Immature natural killer cell (primary cell): ENCODE results near the gene RBBP8NL. TPM values are rescaled to one million over a fixed set of nuclear protein-coding genes. Genes with fewer than 3 reads are reported as not detected.
"Not testable (repeated sequence)": the region's sequence is repeated elsewhere in the genome, so short reads cannot be mapped to it uniquely, and the experiment has no call there.

Experiments
- DNase-seq, 3 donors: peaks; one replicate each; pipeline ENCODE4 v3.0.0; 2022; ENCODE audit warnings: mixed read lengths in 1 of 3
- H3K27ac Mint-ChIP-seq, 6 donors: one replicate each; pipeline ENCODE4 v1.8.0; 2020; ENCODE audit warnings: mixed read lengths in 6 of 6, mild to moderate bottlenecking in 5 of 6, inconsistent platforms in 4 of 6, moderate library complexity in 3 of 6
- H3K27me3 Mint-ChIP-seq, 3 donors: one replicate each; pipeline ENCODE4 v1.8.0; 2020 to 2021; ENCODE audit warnings: low read depth in 3 of 3, mild to moderate bottlenecking in 3 of 3, mixed read lengths in 3 of 3, moderate library complexity in 3 of 3, inconsistent platforms in 1 of 3
- H3K36me3 Mint-ChIP-seq, 3 donors: one replicate each; pipeline ENCODE4 v1.8.0; 2020; ENCODE audit warnings: mixed read lengths in 3 of 3, inconsistent platforms in 2 of 3, mild to moderate bottlenecking in 2 of 3
- H3K4me1 Mint-ChIP-seq, 2 donors: one replicate each; pipeline ENCODE4 v1.8.0; 2020; ENCODE audit warnings: inconsistent platforms in 2 of 2, mild to moderate bottlenecking in 2 of 2, mixed read lengths in 2 of 2, moderate library complexity in 1 of 2
- H3K4me3 Mint-ChIP-seq, 5 donors: one replicate each; pipeline ENCODE4 v1.8.0; 2020; ENCODE audit warnings: mild to moderate bottlenecking in 5 of 5, mixed read lengths in 5 of 5, inconsistent platforms in 3 of 5, moderate library complexity in 3 of 5
- H3K9me3 Mint-ChIP-seq, 6 donors: one replicate each; pipeline ENCODE4 v1.8.0; 2020; ENCODE audit warnings: mild to moderate bottlenecking in 6 of 6, mixed read lengths in 6 of 6, inconsistent platforms in 4 of 6, moderate library complexity in 3 of 6
- polyA plus RNA-seq, 3 donors: library from polyadenylated mRNA; unstranded; fragments of 300-500 nt; fragmentation: Illumina TruSeq; gene quantifications; one replicate each; pipeline ENCODE4 v1.2.3, GENCODE V29; 2021

Gene RBBP8NL
- polyA plus RNA-seq, 3 donors from 2014 or later, result not detected

DNA sequence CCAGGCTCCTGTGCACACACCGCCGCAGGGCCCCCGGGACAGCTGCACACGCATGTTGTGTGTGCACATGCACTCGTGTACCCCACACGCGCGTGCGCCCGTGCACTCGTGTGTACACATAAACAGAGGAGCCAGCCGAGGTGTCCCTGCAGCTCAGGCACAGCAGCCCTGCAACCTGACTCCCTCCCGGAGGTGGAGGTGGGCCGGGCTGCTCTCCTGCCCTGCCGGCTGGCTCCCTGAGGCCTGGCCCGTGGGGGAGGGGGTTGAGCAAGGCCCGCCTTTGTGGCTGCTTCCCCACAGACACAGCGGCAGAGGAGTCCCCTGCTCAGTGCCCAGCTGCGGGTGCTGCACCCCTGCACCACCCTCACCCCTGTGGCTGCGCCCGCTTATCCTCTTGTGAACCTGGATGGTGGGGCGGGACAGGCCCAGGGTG, 624 bp downstream of the RBBP8NL start:
- no peak for DNase-seq
- no peaks in the 10 kb centered on the region for H3K9me3 Mint-ChIP-seq
- peaks cover 4% of the 10 kb centered on the region in 3 donors for H3K27me3 Mint-ChIP-seq
- no peaks in the 10 kb centered on the region for H3K36me3 Mint-ChIP-seq
- no peaks in the 10 kb centered on the region for H3K4me1 Mint-ChIP-seq
- no peak overlapping the region for H3K27ac Mint-ChIP-seq
- no peak overlapping the region for H3K4me3 Mint-ChIP-seq

DNA sequence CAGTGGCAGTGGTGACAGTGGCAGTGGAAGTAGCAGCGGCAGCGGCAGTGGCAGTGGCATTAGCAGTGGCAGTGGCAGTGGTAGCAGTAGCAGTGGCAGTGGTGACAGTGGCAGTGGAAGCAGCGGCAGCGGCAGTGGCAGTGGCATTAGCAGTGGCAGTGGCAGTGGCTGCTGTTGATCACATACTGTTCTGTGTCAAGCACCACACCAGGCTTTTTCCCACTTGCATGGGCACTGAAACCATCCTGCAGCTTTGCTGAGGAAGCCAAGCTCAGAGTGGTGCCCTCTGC, 1.3 kb downstream of the RBBP8NL start:
- not testable (repeated sequence) for H3K27me3 Mint-ChIP-seq, DNase-seq, H3K27ac Mint-ChIP-seq, H3K4me3 Mint-ChIP-seq, H3K36me3 Mint-ChIP-seq, H3K4me1 Mint-ChIP-seq, H3K9me3 Mint-ChIP-seq

DNA sequence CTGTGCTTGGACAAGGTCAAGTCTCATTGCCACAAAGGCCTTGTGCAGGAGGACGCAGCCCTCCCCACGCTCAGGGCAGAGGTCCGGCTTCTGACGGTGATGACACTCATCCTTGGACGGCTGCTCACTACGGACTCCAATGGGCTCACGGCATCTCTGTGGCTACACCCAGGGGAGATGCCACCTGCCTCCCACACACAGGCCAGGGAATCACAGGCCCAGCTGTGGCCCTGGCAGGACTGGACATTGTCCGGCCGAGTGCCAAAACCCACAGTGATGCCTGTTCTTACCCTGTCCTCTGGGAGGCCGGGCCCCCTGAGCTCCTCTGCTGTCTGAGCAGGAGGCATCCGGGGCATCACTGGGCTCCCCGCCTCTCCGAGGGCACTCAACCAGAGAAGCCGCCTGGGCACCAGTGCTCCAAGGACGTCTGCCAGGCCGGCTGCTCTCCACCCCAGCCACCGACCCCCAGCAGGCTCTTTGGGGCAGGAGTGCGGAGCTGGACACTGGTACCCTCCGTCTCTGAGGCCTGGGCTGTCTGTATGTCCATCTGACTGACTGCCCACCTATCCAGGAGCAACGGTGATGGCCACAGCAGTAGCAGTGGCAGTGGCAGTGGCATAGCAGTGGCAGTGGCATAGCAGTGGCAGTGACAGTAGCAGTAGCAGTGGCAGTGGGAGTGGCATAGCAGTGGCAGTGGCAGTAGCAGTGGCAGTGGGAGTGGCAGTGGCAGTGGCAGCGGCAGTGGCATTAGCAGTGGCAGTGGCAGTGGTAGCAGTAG, 1.9 kb downstream of the RBBP8NL start:
- Mint-ChIP-seq H3K27me3 (peaks cover 0 to 4% (median 4%) of the 10 kb centered on the region in 3 donors), H3K27ac (no peak overlapping the region), H3K36me3 (no peaks in the 10 kb centered on the region), H3K4me3 (no peak overlapping the region), H3K9me3 (no peaks in the 10 kb centered on the region), H3K4me1 (no peaks in the 10 kb centered on the region)
- no peak for DNase-seq

DNA sequence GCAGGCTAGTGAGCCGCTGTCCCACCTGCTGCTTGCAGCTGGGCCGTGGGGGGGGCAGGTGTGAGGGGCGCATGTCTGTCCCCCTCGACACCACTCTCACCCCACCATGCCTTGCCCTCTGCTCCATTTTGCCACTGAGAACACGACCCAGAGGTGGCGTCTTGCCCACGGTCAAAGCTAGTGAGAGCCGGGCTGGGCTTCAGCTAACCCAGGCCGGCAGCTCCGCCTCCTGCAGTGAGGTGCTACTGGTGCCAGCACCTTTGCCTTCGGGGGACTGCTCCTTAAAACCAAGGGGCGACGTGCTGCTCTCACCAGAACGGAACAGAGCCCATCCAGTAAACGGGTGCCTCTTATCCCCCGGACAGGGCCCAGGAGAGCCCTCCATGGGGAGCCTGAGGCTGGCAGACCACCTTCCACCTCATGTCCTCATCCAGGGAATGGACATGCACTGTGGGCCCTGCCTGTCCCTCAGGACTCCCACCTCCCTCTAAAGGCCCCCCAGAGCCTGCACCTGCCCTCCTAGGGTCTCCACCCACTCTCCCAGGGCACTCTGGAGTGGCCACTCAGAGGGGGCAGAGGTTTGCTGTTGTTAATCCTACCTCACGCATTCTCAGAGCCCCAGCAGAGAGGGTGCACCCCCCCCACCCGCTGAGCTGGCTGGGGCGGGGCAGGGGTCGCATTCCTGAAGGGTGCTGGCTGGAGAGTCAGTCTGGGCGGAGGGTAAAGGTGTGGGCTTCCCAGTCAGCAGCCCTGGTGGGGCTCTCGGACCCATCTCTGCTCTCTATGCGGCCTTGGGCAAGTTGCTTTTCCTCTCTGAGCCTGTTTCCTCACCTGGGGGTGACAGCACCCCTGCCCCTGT, 2.9 kb downstream of the RBBP8NL start:
- Mint-ChIP-seq H3K4me3 (no peak overlapping the region), H3K9me3 (no peaks in the 10 kb centered on the region), H3K4me1 (no peaks in the 10 kb centered on the region), H3K36me3 (no peaks in the 10 kb centered on the region), H3K27me3 (peaks cover 0 to 4% (median 4%) of the 10 kb centered on the region in 3 donors), H3K27ac (no peak overlapping the region)
- no peak for DNase-seq

DNA sequence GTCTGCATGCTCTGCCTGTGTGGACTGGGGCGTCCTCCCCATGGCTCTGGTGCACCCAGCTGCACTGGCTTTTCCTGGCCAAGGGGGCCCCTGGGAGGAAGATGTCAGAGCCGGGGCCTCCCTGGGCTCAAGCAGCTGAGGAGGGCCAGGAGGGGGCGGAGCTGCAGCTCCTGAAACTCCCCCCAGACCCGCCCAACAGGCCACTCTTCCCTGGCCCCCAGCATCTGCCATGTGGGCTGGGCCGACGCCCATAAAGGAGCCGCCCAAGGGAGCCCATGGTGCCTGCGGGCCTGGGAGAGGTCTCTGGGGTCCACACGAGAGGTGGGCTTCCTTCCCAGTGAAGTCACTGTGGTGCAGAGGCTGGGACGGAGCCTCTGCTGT, 4.0 kb downstream of the RBBP8NL start:
- no peaks in the 10 kb centered on the region for H3K36me3 Mint-ChIP-seq
- H3K27ac Mint-ChIP-seq, result no peak overlapping the region
- H3K9me3 Mint-ChIP-seq, result no peaks in the 10 kb centered on the region
- H3K4me3 Mint-ChIP-seq, result no peak overlapping the region
- peaks cover 0 to 4% (median 2%) of the 10 kb centered on the region in 3 donors for H3K27me3 Mint-ChIP-seq
- no peaks in the 10 kb centered on the region for H3K4me1 Mint-ChIP-seq
- DNase-seq, result no peak

DNA sequence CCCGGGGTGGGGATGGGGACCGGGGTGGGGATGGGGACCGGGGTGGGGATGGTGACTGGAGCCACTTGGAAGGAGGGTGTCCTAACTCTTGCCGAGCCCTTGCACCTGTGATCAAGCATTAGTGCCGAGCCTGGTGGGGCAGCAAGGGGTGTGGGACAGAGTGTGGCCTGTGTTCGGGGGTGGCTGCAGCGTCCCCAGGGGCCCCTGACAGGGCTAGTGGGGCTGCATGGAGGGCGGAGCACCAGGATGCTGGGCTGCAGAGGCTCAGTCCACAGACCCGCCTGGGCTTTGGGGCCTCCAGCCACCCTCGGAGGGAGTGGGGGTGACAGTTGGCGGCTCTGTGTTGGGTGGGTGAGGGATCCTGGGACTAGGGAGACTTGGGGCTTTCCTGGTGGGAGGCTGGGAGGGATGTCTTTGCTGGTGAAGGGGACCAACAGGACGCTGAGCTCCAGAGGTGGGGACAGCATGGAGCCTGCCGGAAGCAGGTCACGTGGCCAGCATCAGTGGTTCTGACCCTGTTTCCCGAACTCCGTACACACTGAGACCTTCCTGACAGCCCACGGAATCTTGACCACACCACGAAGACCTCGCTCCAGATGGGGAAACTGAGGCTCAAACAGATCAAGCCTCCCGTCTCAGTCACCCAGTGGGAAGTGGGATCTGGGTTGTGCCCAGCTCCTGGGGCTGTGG, 4.6 kb downstream of the RBBP8NL start:
- Mint-ChIP-seq H3K4me1 (no peaks in the 10 kb centered on the region), H3K4me3 (no peak overlapping the region), H3K27me3 (peaks cover 0 to 4% (median 2%) of the 10 kb centered on the region in 3 donors), H3K9me3 (no peaks in the 10 kb centered on the region), H3K36me3 (no peaks in the 10 kb centered on the region), H3K27ac (no peak overlapping the region)
- no peak for DNase-seq

DNA sequence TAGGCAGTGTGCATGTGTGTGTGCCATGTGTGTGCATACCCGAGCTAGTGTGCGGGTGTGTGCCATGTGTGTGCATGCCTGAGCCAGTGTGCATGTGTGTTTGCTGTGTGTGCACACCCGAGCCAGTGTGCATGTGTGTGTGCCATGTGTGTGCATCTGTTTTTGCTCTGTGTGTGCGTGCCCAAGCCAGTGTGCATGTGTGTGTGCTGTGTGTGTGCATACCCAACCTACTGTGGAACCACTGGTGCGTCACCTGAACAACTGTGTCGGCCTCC, 5.7 kb downstream of the RBBP8NL start:
- Mint-ChIP-seq H3K4me3 (no peak overlapping the region), H3K9me3 (no peaks in the 10 kb centered on the region), H3K4me1 (no peaks in the 10 kb centered on the region), H3K27me3 (peaks cover 0 to 4% (median 2%) of the 10 kb centered on the region in 3 donors), H3K27ac (no peak overlapping the region), H3K36me3 (no peaks in the 10 kb centered on the region)
- no peak for DNase-seq

DNA sequence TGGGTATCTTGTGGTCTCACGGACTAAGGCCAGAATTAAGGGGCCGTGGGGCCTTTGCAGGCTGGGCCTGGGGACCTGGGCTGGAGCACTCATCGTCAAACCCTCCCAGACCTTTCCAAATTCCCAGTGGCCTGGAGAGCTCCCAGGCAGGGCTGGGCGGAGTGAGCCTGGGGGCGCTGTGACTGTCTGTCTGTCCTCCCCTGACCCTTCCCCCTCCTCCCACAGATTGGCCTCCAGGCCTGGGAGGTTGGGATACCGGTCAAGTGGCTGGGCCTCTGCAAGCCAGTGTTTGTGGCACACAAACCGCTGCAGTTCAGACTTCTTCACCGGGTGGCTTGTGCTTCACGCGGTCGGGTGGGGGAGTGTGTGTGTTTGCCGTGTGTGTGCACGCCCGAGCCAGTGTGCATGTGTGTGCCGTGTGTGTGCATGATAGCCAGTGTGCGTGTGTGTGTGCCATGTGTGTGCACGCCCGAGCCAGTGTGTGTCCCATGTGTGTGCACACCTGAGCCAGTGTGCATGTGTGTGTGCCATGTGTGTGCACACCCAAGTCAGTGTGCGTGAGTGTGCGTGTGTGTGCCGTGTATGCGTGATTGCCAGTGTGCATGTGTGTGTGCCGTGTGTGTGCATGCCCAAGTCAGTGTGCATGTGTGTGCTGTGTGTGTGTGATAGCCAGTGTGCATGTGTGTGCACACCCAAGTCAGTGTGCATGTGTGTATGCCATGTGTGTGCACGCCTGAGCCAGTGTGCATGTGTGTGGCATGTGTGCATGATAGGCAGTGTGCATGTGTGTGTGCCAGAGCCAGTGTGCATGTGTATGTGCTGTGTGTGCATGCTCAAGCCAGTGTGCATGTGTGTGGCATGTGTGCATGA, 6.3 kb downstream of the RBBP8NL start:
- no peaks in the 10 kb centered on the region for H3K36me3 Mint-ChIP-seq
- no peak overlapping the region for H3K4me3 Mint-ChIP-seq
- H3K27me3 Mint-ChIP-seq, result peaks cover 0 to 4% (median 2%) of the 10 kb centered on the region in 3 donors
- H3K4me1 Mint-ChIP-seq, result no peaks in the 10 kb centered on the region
- H3K9me3 Mint-ChIP-seq, result no peaks in the 10 kb centered on the region
- DNase-seq, result no peak
- H3K27ac Mint-ChIP-seq, result peak overlapping the region in 1 of 6 donors; percentile 2

DNA sequence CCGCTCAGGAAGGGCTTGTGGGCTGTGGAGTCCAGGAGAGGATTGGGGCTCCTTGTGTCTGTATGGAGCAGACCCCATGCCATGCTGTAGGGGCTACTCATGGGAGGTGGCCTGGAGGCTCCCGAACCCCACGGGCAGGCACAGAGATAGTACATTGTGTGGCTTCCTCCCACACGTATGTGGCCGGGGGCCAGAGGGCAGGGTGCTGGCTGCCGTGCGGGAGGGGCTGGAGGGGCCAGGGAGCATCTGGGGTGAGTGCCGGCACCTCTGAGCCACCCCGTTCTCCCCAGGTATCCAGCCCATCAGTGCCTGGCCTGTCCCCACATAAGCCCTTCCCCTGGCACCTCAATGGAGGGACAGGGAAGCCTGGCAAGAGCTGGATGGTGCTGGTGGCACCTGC, 7.6 kb downstream of the RBBP8NL start:
- Mint-ChIP-seq H3K36me3 (no peaks in the 10 kb centered on the region), H3K27me3 (peaks cover 0 to 4% (median 2%) of the 10 kb centered on the region in 3 donors), H3K4me1 (no peaks in the 10 kb centered on the region), H3K27ac (no peak overlapping the region), H3K9me3 (no peaks in the 10 kb centered on the region), H3K4me3 (no peak overlapping the region)
- DNase-seq, result no peak

DNA sequence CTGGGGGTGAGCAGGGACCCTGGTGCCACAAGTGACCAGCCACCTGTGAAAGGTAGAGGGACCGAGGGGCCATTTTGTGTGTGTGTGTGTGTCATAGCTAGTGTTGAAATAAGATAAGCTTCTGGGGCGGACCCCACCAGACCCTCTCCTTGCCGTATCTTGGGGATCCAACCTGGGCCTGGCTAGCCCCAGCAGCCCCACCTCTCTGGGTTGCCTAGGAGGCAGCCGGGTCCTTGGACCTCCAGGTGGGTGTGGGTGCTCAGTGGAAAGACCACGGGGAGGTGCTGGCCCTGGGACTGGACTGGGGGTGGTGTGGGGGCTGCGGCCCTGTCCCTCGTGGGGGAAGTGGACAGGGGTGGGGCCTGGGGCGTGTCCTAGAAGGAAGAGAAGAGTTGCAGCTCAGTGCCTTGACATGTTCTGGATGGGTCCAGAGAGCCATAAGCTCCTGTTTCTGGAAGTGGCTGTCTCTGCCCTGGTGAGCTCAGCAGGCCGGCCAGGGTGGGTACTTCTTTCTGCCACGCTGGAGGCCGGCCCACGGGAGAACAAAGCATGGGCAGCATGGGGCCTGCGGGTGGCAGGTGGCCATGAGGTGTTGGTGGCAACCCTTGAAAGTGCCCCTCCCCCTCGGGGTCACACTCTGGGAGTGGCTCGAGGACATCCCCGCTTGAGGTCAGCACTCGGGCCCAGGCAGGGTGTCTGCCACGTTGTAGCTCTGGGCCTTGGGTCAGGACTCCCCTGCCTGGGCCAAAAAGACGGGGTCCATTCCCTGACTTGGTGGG, 8.4 kb downstream of the RBBP8NL start:
- H3K9me3 Mint-ChIP-seq, result no peaks in the 10 kb centered on the region
- peaks cover 0 to 2% (median 2%) of the 10 kb centered on the region in 3 donors for H3K27me3 Mint-ChIP-seq
- no peaks in the 10 kb centered on the region for H3K36me3 Mint-ChIP-seq
- H3K4me1 Mint-ChIP-seq, result no peaks in the 10 kb centered on the region
- H3K4me3 Mint-ChIP-seq, result no peak overlapping the region
- no peak overlapping the region for H3K27ac Mint-ChIP-seq
- no peak for DNase-seq

DNA sequence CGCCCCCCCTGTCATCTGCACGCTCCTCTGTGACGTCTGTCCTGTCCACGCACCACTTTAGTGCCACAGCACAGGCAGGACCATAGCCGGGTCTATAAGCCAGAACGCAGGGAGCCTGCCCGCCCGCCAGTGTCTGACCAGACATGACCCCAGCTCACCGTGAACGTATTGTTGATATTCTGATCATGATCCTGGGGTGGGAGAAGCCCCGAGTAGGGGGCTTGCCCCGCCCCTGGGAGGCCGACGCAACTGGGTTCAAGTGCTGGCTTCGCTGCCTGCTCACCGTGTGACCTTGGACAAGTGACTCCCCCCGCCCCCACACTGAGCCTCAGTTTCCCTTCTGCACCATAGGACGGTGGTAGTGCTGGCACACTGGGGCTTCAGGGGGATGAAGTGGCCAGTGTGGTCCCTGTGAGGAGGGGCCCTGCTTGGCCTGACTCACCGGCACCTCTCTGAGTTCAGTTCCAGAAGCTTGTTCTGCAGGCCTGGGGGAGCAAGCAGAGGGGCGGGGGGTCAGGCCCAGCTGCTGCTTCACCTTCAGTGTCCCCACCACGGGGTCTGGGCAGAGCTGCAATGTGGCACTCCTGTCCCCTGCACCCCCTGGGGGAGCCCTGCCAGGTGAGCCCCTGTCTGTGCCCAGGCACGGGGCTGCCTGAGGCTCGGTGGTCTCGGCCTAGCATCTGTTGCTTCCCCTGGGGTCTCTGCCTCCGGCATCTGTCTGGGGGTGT, 9.2 kb downstream of the RBBP8NL start:
- H3K4me3 Mint-ChIP-seq, result no peak overlapping the region
- no peak overlapping the region for H3K27ac Mint-ChIP-seq
- no peaks in the 10 kb centered on the region for H3K36me3 Mint-ChIP-seq
- no peaks in the 10 kb centered on the region for H3K4me1 Mint-ChIP-seq
- H3K27me3 Mint-ChIP-seq, result peaks cover 0 to 2% (median 2%) of the 10 kb centered on the region in 3 donors
- no peak for DNase-seq
- no peaks in the 10 kb centered on the region for H3K9me3 Mint-ChIP-seq

DNA sequence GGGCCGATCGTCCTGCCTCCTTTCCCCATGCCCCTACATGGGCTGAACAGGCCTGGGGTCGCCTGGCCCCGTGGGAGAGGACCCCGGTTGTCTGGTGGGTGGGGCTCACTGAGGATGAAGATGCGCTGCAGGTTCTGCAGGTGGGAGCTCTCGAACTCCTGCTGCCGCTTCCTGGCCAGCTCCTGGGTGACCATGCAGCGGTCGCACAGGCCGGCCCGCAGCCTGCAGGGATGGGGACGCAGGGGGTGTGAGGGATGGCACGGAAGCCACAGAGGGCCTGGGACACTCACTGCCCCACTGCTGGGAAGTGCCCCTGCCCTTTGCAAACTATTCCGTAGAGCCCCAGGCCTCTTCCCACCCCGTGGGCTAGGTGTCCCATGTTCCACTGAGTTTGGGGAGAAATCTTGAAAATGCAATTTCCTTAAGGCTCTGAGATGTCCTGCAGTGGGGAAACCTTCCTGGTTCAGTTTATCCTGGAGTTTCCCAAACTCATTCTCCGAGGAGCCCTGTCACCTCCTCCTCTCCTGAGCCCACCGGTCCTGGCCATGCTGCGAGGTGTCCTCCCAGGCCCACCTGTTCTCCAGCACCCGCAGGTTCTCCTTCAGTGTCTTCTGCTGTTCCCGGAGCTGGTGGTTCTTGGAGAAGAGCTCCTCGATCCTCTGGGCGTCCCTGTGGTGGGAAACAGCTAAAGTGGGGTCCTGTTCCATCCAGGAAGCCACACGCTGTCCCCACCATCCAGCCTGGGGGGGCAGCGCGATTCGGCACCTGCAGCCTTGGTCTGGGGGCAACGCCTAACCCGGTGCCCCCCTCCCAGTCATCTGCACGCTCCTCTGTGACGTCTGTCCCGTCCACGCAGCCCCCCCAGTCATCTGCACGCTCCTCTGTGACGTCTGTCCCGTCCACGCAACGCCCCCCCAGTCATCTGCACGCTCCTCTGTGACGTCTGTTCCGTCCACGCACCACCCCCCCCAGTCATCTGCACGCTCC, 10.4 kb downstream of the RBBP8NL start:
- no peaks in the 10 kb centered on the region for H3K36me3 Mint-ChIP-seq
- H3K4me3 Mint-ChIP-seq, result no peak overlapping the region
- no peaks in the 10 kb centered on the region for H3K4me1 Mint-ChIP-seq
- H3K9me3 Mint-ChIP-seq, result no peaks in the 10 kb centered on the region
- peaks cover 0 to 2% (median 0%) of the 10 kb centered on the region in 3 donors for H3K27me3 Mint-ChIP-seq
- H3K27ac Mint-ChIP-seq, result no peak overlapping the region
- DNase-seq, result no peak
